ENCODE results near the gene PGAP2. TPM values are rescaled to one million over a fixed set of nuclear protein-coding genes. Genes with fewer than 3 reads are reported as not detected.

The PGAP2 gene
- total and polyA plus RNA-seq, 9 donors, result 8.7 to 29.8 (median 22.3) TPM

- H3K27me3 ChIP-seq (ENCODE audit: control insufficient read depth, insufficient read depth, low read length), result no peaks in the 10 kb centered on the region
- peak overlapping the region; percentile 78 for H3K4me3 ChIP-seq (ENCODE audit: low read length)
- peaks cover 10% of the 10 kb centered on the region for H3K36me3 ChIP-seq (ENCODE audit: control insufficient read depth, insufficient read depth, low read length)
- peaks cover 32% of the 10 kb centered on the region for H3K4me1 ChIP-seq (ENCODE audit: control insufficient read depth, insufficient read depth, low read length)
- no peak for DNase-seq
- WGBS (ENCODE audit: insufficient coverage), result under 1% methylated on average over 44 of the region's 46 CpGs
- H3K27ac ChIP-seq (ENCODE audit: low read length), result peak overlapping the region; percentile 86
- no peaks in the 10 kb centered on the region for H3K9me3 ChIP-seq (replicated peaks; ENCODE audit: control insufficient read depth, low read depth, low read length)
These were observed 31.9 kb downstream of the PGAP2 start for GRCh38 chr11:3840004-3840869.

- DNase-seq, result peak; percentile 93
- H3K4me1 ChIP-seq (ENCODE audit: control insufficient read depth, insufficient read depth, low read length), result peaks cover 29% of the 10 kb centered on the region
- no peaks in the 10 kb centered on the region for H3K27me3 ChIP-seq (ENCODE audit: control insufficient read depth, insufficient read depth, low read length)
- peak within 1 kb of the TSS; percentile 78 for H3K4me3 ChIP-seq (ENCODE audit: low read length)
- peak within 1 kb of the TSS; percentile 96 for H3K27ac ChIP-seq (ENCODE audit: low read length)
- 2% methylated on average over 15 of the region's 42 CpGs for WGBS (ENCODE audit: insufficient coverage)
- H3K9me3 ChIP-seq (replicated peaks; ENCODE audit: control insufficient read depth, low read depth, low read length), result no peaks in the 10 kb centered on the region
- peaks cover 10% of the 10 kb centered on the region for H3K36me3 ChIP-seq (ENCODE audit: control insufficient read depth, insufficient read depth, low read length)
These were observed 32.6 kb downstream of the PGAP2 start, which contains the start of gene RHOG for GRCh38 chr11:3840870-3841425. TSS of gene RHOG (minus strand) at chr11:3840959. CDS start at chr11:3828138, 12,821 bp downstream.

- peak; percentile 92 for DNase-seq
- peak overlapping the region; percentile 96 for H3K27ac ChIP-seq (ENCODE audit: low read length)
- peaks cover 10% of the 10 kb centered on the region for H3K36me3 ChIP-seq (ENCODE audit: control insufficient read depth, insufficient read depth, low read length)
- peaks cover 29% of the 10 kb centered on the region for H3K4me1 ChIP-seq (ENCODE audit: control insufficient read depth, insufficient read depth, low read length)
- no peaks in the 10 kb centered on the region for H3K27me3 ChIP-seq (ENCODE audit: control insufficient read depth, insufficient read depth, low read length)
- 15% methylated on average over 31 of the region's 44 CpGs for WGBS (ENCODE audit: insufficient coverage)
- no peaks in the 10 kb centered on the region for H3K9me3 ChIP-seq (replicated peaks; ENCODE audit: control insufficient read depth, low read depth, low read length)
- H3K4me3 ChIP-seq (ENCODE audit: low read length), result peak overlapping the region; percentile 78
These were observed 33.3 kb downstream of the PGAP2 start for GRCh38 chr11:3841426-3842350.

- H3K36me3 ChIP-seq (ENCODE audit: control insufficient read depth, insufficient read depth, low read length), result peaks cover 2% of the 10 kb centered on the region
- no CpG with 5 or more reads among the region's 3 CpGs for WGBS (ENCODE audit: insufficient coverage)
- H3K4me1 ChIP-seq (ENCODE audit: control insufficient read depth, insufficient read depth, low read length), result peaks cover 18% of the 10 kb centered on the region
- no peaks in the 10 kb centered on the region for H3K27me3 ChIP-seq (ENCODE audit: control insufficient read depth, insufficient read depth, low read length)
- no peaks in the 10 kb centered on the region for H3K9me3 ChIP-seq (replicated peaks; ENCODE audit: control insufficient read depth, low read depth, low read length)
- H3K4me3 ChIP-seq (ENCODE audit: low read length), result no peak overlapping the region
- no peak overlapping the region for H3K27ac ChIP-seq (ENCODE audit: low read length)
- DNase-seq, result no peak
These were observed 35.0 kb downstream of the PGAP2 start for GRCh38 chr11:3843326-3843725.

- no peak overlapping the region for H3K27ac ChIP-seq (ENCODE audit: low read length)
- H3K4me3 ChIP-seq (ENCODE audit: low read length), result no peak overlapping the region
- 100% methylated on average over 1 of the region's 1 CpG for WGBS (ENCODE audit: insufficient coverage)
- no peaks in the 10 kb centered on the region for H3K27me3 ChIP-seq (ENCODE audit: control insufficient read depth, insufficient read depth, low read length)
- H3K4me1 ChIP-seq (ENCODE audit: control insufficient read depth, insufficient read depth, low read length), result peaks cover 5% of the 10 kb centered on the region
- no peak for DNase-seq
- no peaks in the 10 kb centered on the region for H3K9me3 ChIP-seq (replicated peaks; ENCODE audit: control insufficient read depth, low read depth, low read length)
- H3K36me3 ChIP-seq (ENCODE audit: control insufficient read depth, insufficient read depth, low read length), result no peaks in the 10 kb centered on the region
These were observed 36.9 kb downstream of the PGAP2 start for GRCh38 chr11:3845246-3845645.

DNA sequence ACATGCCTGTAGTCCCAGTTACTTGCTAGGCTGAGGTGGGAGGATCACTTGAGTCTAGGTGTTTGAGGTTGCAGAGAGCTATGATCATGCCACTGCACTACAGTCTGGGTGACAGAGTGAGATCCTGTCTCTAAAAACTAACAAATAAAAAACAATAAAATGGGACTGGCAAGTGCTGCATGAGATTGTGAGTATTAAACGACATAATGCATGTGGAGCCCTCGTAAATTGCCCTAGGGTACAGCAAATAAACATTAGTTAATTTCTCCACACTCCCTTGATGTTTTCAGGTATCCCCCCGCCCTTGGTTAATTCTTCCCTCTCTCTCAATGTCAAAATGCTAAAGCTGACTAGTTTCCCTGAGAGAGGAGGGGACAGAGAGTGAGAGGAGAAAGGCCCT is 37.3 kb downstream of the PGAP2 start:
- DNase-seq, result no peak

DNA sequence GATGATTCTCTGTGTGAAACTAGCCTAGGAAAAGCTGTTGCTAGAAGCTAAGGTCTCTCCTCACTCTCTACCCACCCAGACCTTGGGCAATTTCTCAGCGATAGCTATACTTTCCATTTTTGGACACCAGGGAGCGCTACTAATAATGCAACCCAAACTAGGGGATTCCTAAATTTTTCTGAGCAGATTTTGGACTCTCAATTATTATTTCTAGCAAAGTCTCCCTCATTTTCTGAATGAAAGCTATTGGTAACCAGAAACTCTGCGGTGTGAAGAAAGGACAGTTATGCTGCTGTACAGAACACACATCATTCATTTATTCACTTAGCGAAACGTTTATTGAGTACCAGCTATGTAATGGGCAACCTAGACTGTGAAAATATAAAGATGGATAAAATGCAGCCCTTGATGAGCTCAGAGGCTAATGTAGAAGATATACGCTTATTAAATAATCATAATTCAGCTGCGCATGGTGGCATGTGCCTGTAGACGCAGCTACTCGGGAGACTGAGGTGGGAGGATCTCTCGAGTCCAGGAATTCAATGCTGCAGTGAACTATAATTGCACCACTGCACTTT is 41.0 kb downstream of the PGAP2 start:
- WGBS (ENCODE audit: insufficient coverage), result 76% methylated on average over 5 of the region's 10 CpGs
- DNase-seq, result peak; percentile 60
- Histone ChIP-seq H3K27me3 (ENCODE audit: control insufficient read depth, insufficient read depth, low read length) (no peaks in the 10 kb centered on the region), H3K9me3 (replicated peaks; ENCODE audit: control insufficient read depth, low read depth, low read length) (no peaks in the 10 kb centered on the region), H3K4me1 (ENCODE audit: control insufficient read depth, insufficient read depth, low read length) (peaks cover 8% of the 10 kb centered on the region), H3K36me3 (ENCODE audit: control insufficient read depth, insufficient read depth, low read length) (no peaks in the 10 kb centered on the region), H3K4me3 (ENCODE audit: low read length) (no peak overlapping the region), H3K27ac (ENCODE audit: low read length) (no peak overlapping the region)

More for the DNA sequence above, 37.3 kb downstream of the PGAP2 start:
- Histone ChIP-seq H3K27ac (ENCODE audit: low read length) (no peak overlapping the region), H3K4me1 (ENCODE audit: control insufficient read depth, insufficient read depth, low read length) (peaks cover 4% of the 10 kb centered on the region), H3K27me3 (ENCODE audit: control insufficient read depth, insufficient read depth, low read length) (no peaks in the 10 kb centered on the region), H3K9me3 (replicated peaks; ENCODE audit: control insufficient read depth, low read depth, low read length) (no peaks in the 10 kb centered on the region), H3K36me3 (ENCODE audit: control insufficient read depth, insufficient read depth, low read length) (no peaks in the 10 kb centered on the region), H3K4me3 (ENCODE audit: low read length) (no peak overlapping the region)
- WGBS (ENCODE audit: insufficient coverage), result no CpG with 5 or more reads among the region's 3 CpGs

GRCh38 chr11:3853545-3853842 is 45.1 kb downstream of the PGAP2 start:
- Histone ChIP-seq H3K27ac (ENCODE audit: low read length) (peak overlapping the region; percentile 99), H3K9me3 (replicated peaks; ENCODE audit: control insufficient read depth, low read depth, low read length) (no peaks in the 10 kb centered on the region), H3K27me3 (ENCODE audit: control insufficient read depth, insufficient read depth, low read length) (no peaks in the 10 kb centered on the region), H3K4me3 (ENCODE audit: low read length) (no peak overlapping the region), H3K36me3 (ENCODE audit: control insufficient read depth, insufficient read depth, low read length) (no peaks in the 10 kb centered on the region), H3K4me1 (ENCODE audit: control insufficient read depth, insufficient read depth, low read length) (peaks cover 29% of the 10 kb centered on the region)
- WGBS (ENCODE audit: insufficient coverage), result no CpG with 5 or more reads among the region's 1 CpG
- no peak for DNase-seq

DNA sequence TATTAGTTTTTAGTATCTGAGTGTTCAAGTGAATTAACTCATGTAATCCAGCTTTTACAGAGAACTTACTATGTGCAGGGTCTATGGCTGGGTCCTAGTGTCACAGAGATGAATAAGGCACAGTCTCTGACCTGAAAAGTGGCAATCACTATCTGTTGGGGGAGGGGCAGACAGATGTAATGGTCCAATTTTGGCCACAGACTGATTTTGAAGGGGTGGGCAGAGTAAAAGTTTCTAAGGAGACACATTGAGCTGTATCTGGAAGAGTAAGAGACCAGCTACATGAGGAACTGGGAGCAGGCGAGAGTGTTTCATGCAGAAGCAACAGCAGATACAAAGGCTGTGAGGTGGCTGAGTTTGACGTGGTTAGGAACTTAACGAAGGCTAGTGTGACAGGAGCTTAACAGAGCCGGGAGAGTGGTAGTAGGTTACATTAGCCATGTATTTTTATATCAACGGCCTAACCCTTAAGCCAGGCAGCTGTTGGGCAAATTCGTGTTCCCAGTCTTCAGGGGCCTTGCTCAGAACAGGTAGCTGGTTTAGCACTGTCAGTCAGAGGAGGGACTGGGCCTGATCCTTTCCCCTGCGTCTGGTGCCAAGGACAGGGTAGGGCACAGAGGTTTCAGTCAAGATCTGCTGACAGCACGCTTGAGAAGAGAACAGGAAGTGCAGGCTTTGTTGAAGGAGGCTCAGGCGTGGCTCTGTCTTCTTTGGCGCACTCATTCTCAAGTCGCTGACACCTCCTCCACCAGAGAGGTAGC is 45.7 kb downstream of the PGAP2 start:
- Histone ChIP-seq H3K4me3 (ENCODE audit: low read length) (no peak overlapping the region), H3K9me3 (replicated peaks; ENCODE audit: control insufficient read depth, low read depth, low read length) (no peaks in the 10 kb centered on the region), H3K4me1 (ENCODE audit: control insufficient read depth, insufficient read depth, low read length) (peaks cover 32% of the 10 kb centered on the region), H3K27me3 (ENCODE audit: control insufficient read depth, insufficient read depth, low read length) (no peaks in the 10 kb centered on the region), H3K27ac (ENCODE audit: low read length) (peak overlapping the region; percentile 99), H3K36me3 (ENCODE audit: control insufficient read depth, insufficient read depth, low read length) (no peaks in the 10 kb centered on the region)
- DNase-seq, result peak; percentile 64
- WGBS (ENCODE audit: insufficient coverage), result 75% methylated on average over 6 of the region's 11 CpGs
